CD4-positive, alpha-beta T cell treated with Interleukin-10 for 1 hour (primary cell): ENCODE measurements around the gene TBCA.
"Not testable (repeated sequence)": the region's sequence is repeated elsewhere in the genome, so short reads cannot be mapped to it uniquely, and the experiment has no call there.

Experiments
- DNase-seq: peaks from one replicate; pipeline ENCODE4 v3.0.0-alpha.2; 2020

The TBCA gene

GRCh38 chr5:77771452-77771851 lies 4.7 kb downstream of the TBCA start:
- no peak for DNase-seq

- no peak for DNase-seq
Observed at GRCh38 chr5:77770293-77771005, 5.7 kb downstream of the TBCA start.

GRCh38 chr5:77768978-77769377 lies 7.2 kb downstream of the TBCA start:
- no peak for DNase-seq

- no peak for DNase-seq
Observed at GRCh38 chr5:77767301-77767700, 8.8 kb downstream of the TBCA start.

- DNase-seq, result no peak
Observed at GRCh38 chr5:77761606-77762005, 14.5 kb downstream of the TBCA start.

GRCh38 chr5:77758141-77758938 lies 17.8 kb downstream of the TBCA start:
- DNase-seq, result no peak

GRCh38 chr5:77751328-77752023 lies 24.7 kb downstream of the TBCA start:
- no peak for DNase-seq

- DNase-seq, result not testable (repeated sequence)
Observed at GRCh38 chr5:77750928-77751327, 25.2 kb downstream of the TBCA start.

- DNase-seq, result no peak
Observed at GRCh38 chr5:77748160-77748559, 28.0 kb downstream of the TBCA start.

- DNase-seq, result no peak
Observed at GRCh38 chr5:77744116-77744515, 32.0 kb downstream of the TBCA start.

- DNase-seq, result no peak
Observed at GRCh38 chr5:77743181-77743580, 33.0 kb downstream of the TBCA start.

GRCh38 chr5:77741608-77742007 lies 34.5 kb downstream of the TBCA start:
- no peak for DNase-seq

- no peak for DNase-seq
Observed at GRCh38 chr5:77734885-77735284, 41.3 kb downstream of the TBCA start.

GRCh38 chr5:77733130-77733529 lies 43.0 kb downstream of the TBCA start:
- no peak for DNase-seq

- no peak for DNase-seq
Observed at GRCh38 chr5:77727190-77727589, 48.9 kb downstream of the TBCA start.

GRCh38 chr5:77725616-77726015 lies 50.5 kb downstream of the TBCA start:
- no peak for DNase-seq

GRCh38 chr5:77724934-77725333 lies 51.2 kb downstream of the TBCA start:
- no peak for DNase-seq

GRCh38 chr5:77719666-77720363 lies 56.3 kb downstream of the TBCA start:
- DNase-seq, result no peak

GRCh38 chr5:77718934-77719610 lies 57.1 kb downstream of the TBCA start:
- peak; percentile 2 for DNase-seq

GRCh38 chr5:77709993-77710685 lies 66.0 kb downstream of the TBCA start:
- DNase-seq, result no peak

- DNase-seq, result no peak
Observed at GRCh38 chr5:77709340-77709739, 66.8 kb downstream of the TBCA start.

GRCh38 chr5:77707791-77708190 lies 68.3 kb downstream of the TBCA start:
- DNase-seq, result no peak
